ENCODE data around the gene FNDC3B. TPM values are rescaled to one million over a fixed set of nuclear protein-coding genes. Genes with fewer than 3 reads are reported as not detected.

Gene FNDC3B
- total RNA-seq, 1 donor from 2014 or later: 19.3 TPM

GRCh38 chr3:172315401-172316091 is 276.2 kb downstream of the FNDC3B start:
- DNase-seq: no peak

DNA sequence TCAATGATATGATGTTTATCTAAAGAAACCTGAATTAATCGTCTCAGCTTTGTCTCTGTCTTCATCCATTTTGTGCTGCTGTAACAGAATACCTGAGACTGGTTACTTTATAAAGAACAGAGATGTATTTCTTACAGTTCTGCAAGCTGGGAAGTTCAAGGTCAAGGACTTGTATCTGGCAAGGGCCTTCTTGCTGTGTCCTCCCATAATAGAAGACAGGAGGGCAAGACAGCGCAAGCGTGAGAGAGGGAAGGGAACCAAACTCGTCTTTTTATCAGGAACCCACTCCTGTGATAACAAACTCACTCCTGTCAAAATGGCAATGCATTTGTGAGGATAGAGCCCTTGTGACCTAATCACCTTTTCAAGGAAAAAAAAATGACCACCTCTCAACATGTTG is 277.4 kb downstream of the FNDC3B start:
- DNase-seq: no peak

- no peak for DNase-seq
These were observed 278.1 kb downstream of the FNDC3B start for GRCh38 chr3:172317481-172317880.

- DNase-seq: no peak
These were observed 278.6 kb downstream of the FNDC3B start for GRCh38 chr3:172317984-172318383.

DNA sequence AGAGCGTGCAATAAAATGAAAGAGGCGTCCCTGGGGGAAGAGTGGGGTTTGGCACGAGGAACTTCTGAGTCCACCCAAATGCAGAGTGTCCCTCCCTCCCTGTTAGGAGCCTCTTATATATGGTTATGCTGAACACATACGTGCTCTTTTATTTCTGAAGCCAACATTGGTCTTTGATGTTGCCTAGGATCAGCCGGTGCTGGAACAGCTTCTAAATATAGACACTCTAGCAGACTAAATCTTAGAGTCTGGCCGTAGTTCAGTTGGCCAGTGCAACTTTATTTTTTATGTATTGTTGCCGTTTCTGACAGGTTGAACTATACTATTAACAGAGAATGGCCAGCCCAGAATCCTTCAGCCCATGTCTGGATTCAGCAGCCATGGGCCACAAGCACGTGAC is 280.2 kb downstream of the FNDC3B start:
- no peak for DNase-seq

GRCh38 chr3:172320468-172320867 is 281.1 kb downstream of the FNDC3B start:
- no peak for DNase-seq

- DNase-seq: no peak
These were observed 281.7 kb downstream of the FNDC3B start for GRCh38 chr3:172321035-172321434.

DNA sequence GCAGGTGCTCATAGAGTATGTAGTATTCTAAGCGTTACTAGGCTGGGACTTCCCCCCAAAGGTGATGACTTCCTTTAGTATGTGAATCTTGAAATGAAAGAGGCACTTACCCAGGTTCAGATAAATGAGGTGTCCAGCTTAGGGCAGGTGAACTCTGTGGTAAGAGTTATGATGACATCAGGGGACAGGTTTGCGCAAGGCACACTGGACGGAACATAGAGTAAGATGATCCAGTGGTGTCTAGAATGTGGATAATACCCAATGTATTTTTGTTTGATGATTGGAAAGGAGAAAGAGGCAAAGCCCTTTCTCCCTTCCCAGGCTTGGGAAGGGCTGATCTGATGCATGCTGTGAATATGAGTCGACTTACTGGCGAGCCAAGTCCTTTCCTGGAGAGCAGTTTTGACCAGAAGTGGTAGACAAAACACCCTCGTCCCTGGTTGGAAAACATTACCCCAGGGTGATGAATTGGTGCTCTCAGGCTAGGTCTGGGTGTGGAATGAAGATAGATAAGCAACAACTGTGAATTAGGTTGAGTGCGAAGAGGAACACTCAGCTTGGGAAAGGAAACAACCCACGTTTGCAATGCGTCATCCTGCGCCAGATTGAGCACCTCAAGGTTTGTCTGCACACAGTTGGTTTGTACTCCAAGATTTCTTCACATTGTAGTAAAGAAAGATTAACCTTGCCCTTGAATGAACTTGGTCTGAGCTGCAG is 284.7 kb downstream of the FNDC3B start:
- no peak for DNase-seq

DNA sequence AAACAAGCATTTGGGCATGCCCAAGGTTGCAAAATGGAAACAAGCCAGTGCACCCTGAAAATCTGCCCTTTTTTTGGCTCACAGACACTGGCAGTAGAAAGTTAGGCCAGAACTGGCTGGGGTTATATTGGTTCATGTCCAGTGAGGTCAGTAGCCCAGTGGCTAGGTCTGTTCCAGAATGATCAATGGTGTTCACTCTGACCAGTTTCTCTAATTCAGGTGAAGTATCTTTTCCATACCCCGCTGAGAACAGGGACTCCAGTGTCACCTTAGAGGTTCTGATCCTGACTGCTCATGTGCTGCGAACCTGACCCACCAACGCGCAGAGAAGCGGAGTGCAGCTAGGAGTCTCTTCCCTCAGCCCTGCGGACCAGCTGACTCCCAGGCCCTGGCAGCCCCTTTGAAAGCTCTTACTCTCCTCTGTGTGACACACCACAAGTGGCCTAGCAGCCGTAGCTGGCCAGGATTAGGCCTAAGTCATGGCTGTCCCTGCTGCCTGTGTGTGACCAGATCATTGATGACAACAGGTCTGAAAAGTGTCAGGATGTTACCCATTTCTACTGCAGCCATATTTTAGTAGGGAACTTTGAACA is 285.3 kb downstream of the FNDC3B start:
- DNase-seq: no peak

GRCh38 chr3:172325461-172325860 is 286.1 kb downstream of the FNDC3B start:
- no peak for DNase-seq

- DNase-seq: no peak
These were observed 287.6 kb downstream of the FNDC3B start for GRCh38 chr3:172326993-172327392.

DNA sequence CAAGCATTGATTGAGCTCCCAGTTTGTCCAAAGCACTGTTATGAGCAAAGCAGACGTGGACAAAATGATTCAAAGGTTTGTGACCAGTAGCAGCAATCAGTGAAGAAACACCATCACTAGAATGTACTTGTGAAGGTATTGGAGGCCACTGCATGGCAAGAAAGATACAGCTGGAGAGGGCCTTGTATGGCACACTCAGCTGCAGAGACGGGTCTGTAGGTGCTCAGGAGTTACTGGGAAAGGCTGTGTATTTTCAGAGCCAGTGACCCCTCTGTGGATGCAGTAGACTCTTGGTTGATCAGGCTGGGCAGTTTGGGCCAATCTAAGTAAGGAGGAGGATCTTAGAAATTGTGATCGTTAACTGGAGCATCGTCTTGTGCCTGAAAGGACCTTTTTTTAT is 288.9 kb downstream of the FNDC3B start:
- no peak for DNase-seq

DNA sequence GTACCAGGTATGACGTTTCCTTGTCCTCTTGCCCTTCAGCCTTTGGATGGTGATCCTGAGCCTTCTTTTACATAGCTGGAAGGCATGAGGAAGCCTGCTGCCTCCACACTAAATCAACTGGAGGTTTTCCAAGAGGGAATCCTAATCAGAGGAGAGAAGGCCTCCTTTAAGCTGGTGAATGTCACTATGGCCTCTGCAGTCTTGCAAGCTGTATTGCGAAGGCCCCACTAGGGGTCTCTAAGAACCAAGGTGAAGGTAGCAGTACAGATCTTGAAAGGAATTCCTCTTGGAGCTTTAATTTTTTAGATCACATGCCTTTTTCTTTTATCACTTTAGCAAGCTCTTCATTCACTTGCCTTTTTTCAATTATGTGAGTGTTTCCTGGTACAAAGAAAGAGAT is 289.7 kb downstream of the FNDC3B start:
- DNase-seq: no peak

- DNase-seq: no peak
These were observed 291.0 kb downstream of the FNDC3B start for GRCh38 chr3:172330413-172330812.

GRCh38 chr3:172332256-172333041 is 293.1 kb downstream of the FNDC3B start:
- peak; percentile 24 for DNase-seq

GRCh38 chr3:172333042-172333377 is 293.6 kb downstream of the FNDC3B start:
- no peak for DNase-seq

GRCh38 chr3:172333692-172334457 is 294.5 kb downstream of the FNDC3B start:
- DNase-seq: no peak

- no peak for DNase-seq
These were observed 295.4 kb downstream of the FNDC3B start for GRCh38 chr3:172334671-172335207.

DNA sequence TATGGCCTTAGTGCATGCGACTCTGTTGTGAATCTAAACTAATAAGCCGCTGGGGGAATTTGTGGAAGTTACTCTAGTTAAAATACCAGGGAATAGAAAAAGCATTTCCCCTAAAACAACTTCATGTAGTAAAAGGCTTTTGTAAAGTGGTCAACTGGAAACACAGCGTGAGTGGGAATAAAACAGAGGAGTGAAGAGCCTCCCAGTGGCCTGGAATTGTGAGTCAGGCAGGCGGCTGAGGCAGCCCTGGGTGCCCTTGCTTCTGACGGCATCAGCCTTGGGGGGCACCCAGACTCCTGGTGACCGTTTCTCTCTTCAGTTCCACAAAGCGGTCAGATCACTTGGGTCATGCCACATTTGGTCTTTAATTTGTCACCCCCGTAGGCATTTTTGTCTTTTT is 300.5 kb downstream of the FNDC3B start:
- DNase-seq: no peak

GRCh38 chr3:172340583-172340982 is 301.2 kb downstream of the FNDC3B start:
- no peak for DNase-seq

DNA sequence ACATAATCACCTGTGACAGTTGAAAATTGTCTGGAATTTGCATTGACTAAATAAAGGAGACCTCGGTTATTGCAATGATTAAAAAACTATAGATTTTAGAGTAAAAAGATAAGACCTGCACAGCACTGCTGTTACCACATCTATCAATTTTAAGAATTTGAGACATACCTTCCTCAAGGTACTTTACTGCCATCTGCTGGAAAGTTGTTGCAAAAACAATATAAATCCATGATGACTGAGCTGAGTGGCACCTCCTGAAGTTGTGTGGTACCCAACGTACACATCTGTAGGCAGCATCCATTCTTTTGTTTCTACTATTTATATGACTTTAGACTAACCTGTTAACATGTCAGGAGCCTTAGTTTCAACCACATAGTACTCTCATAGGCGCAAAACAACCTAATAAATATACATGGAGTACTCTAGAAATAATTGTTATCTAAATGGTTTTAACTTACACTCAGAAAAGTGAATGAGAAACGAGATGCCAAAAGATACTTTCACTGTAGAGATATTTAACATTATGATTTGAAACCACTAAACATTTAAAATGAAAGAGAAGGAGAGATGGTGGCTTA is 302.2 kb downstream of the FNDC3B start:
- DNase-seq: no peak
